ENCODE data around the gene WDR81. TPM values are rescaled to one million over a fixed set of nuclear protein-coding genes. Genes with fewer than 3 reads are reported as not detected.
"Not testable (repeated sequence)": the region's sequence is repeated elsewhere in the genome, so short reads cannot be mapped to it uniquely, and the experiment has no call there.

WDR81 gene
- total RNA-seq, 1 experiment from 2014 or later, result 8.7 TPM

DNA sequence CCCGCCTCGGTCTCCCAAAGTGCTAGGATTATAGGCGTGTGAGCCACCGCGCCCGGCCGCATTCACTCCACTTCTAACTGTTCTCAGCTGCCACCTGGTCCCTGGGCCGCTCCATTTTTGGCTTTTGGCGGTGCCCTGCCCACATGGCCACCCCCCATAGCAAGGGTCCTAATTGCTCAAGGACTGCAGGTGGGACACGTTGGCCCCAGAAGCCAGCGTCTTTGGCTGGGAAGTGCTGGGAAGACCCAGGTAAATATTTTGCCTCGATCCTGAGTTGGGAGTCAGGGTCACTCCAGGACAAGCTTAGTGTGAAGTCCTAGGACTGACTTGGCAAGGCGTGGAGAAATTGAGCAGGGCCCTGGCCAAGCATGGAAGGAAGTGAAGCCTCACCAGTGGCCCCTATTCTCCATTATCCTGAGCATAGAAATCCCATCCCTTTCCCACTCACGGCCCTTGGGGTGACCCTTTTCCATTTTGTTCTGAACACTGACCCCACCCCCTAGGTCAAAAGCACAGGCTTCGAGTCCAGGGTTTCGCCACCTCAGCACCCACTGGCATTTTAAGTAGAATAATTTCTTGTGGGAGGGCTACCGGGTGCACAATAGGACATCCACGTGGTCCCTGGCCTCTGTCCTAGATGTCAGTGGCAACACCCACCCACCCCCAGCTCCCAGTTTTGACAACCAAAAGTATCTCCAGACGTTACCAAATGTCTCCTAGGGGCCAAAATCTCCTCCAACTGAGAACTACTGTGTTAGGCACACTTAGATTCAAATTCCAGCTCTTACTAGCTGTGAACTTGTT lies 5.9 kb upstream of the WDR81 start:
- no peak for DNase-seq
- Histone ChIP-seq H3K36me3 (no peaks in the 10 kb centered on the region), H3K4me3 (no peak overlapping the region), H3K4me1 (peaks cover 13% of the 10 kb centered on the region), H3K27ac (no peak overlapping the region), H3K9me3 (replicated peaks) (no peaks in the 10 kb centered on the region), H3K27me3 (no peaks in the 10 kb centered on the region)

GRCh38 chr17:1720856-1721386 lies 3.6 kb upstream of the WDR81 start:
- peaks cover 14% of the 10 kb centered on the region for H3K4me1 ChIP-seq
- DNase-seq, result peak in 1 of 2 experiments; percentile 69

GRCh38 chr17:1722022-1722421 lies 2.5 kb upstream of the WDR81 start:
- H3K36me3 ChIP-seq; DNase-seq; H3K27me3 ChIP-seq; H3K4me3 ChIP-seq; H3K9me3 ChIP-seq (replicated peaks): not testable (repeated sequence)
- H3K27ac ChIP-seq, result peak overlapping the region; percentile 99
- peaks cover 14% of the 10 kb centered on the region for H3K4me1 ChIP-seq

More at GRCh38 chr17:1720856-1721386, 3.6 kb upstream of the WDR81 start:
- peak overlapping the region; percentile 19 for H3K27ac ChIP-seq
- peak overlapping the region; percentile 34 for H3K4me3 ChIP-seq
- no peaks in the 10 kb centered on the region for H3K36me3 ChIP-seq
- no peaks in the 10 kb centered on the region for H3K27me3 ChIP-seq
- no peaks in the 10 kb centered on the region for H3K9me3 ChIP-seq (replicated peaks)

- H3K27ac ChIP-seq, result peak overlapping the region; percentile 29; the same call in 1 of the 2 replicates
- peak overlapping the region; percentile 63 for H3K4me3 ChIP-seq
- no peaks in the 10 kb centered on the region for H3K27me3 ChIP-seq
- DNase-seq, result peak; percentile 21 to 31
- no peaks in the 10 kb centered on the region for H3K36me3 ChIP-seq
- peaks cover 14% of the 10 kb centered on the region for H3K4me1 ChIP-seq
- H3K9me3 ChIP-seq (replicated peaks), result no peaks in the 10 kb centered on the region
These were observed 551 bp downstream of the WDR81 start for GRCh38 chr17:1724869-1725641.

DNA sequence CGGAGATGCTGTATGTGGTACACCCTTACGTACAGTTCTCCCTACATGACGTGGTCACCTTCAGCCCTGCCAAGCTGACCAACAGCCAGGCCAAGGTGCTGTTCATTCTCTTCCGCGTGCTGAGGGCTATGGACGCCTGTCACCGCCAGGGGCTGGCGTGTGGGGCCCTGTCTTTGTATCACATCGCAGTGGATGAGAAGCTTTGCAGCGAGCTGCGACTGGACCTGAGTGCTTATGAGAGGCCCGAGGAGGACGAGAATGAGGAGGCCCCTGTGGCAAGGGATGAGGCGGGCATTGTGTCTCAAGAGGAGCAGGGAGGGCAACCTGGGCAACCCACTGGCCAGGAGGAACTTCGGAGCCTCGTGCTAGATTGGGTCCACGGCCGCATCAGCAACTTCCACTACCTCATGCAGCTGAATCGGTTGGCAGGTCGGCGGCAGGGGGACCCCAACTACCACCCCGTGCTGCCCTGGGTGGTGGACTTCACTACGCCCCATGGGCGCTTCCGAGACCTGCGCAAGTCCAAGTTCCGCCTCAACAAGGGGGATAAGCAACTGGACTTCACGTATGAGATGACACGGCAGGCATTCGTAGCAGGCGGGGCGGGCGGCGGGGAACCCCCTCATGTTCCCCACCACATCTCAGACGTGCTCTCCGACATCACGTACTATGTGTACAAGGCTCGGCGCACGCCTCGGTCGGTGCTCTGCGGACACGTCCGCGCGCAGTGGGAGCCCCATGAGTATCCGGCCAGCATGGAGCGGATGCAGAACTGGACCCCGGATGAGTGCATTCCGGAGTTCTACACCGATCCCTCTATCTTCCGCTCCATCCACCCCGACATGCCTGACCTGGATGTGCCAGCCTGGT lies 1.4 kb downstream of the WDR81 start:
- Histone ChIP-seq H3K9me3 (replicated peaks) (no peaks in the 10 kb centered on the region), H3K27ac (no peak overlapping the region), H3K4me1 (peaks cover 19% of the 10 kb centered on the region), H3K4me3 (no peak overlapping the region), H3K27me3 (no peaks in the 10 kb centered on the region), H3K36me3 (no peaks in the 10 kb centered on the region)
- no peak for DNase-seq

DNA sequence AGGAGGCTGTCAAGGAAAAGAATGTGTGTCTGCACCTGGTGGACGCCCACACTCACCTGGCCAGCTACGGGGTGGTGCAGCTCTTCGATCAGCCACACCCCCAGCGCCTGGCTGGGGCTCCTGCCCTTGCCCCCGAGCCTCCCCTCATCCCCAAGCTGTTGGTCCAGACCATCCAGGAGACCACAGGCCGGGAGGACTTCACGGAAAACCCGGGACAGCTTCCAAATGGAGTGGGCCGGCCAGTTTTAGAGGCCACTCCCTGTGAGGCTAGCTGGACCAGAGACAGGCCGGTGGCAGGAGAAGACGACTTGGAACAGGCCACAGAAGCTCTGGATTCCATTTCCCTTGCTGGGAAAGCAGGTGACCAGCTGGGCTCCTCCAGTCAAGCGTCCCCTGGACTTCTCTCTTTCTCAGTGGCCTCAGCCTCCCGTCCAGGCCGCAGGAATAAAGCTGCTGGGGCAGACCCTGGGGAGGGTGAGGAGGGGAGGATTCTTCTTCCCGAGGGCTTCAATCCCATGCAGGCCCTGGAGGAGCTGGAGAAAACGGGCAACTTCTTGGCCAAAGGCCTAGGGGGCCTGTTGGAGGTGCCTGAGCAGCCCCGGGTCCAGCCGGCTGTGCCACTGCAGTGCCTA lies 2.2 kb downstream of the WDR81 start:
- H3K9me3 ChIP-seq (replicated peaks), result no peaks in the 10 kb centered on the region
- H3K4me3 ChIP-seq, result no peak overlapping the region
- H3K27ac ChIP-seq, result no peak overlapping the region
- no peaks in the 10 kb centered on the region for H3K36me3 ChIP-seq
- H3K4me1 ChIP-seq, result peaks cover 19% of the 10 kb centered on the region
- no peak for DNase-seq
- H3K27me3 ChIP-seq, result no peaks in the 10 kb centered on the region

DNA sequence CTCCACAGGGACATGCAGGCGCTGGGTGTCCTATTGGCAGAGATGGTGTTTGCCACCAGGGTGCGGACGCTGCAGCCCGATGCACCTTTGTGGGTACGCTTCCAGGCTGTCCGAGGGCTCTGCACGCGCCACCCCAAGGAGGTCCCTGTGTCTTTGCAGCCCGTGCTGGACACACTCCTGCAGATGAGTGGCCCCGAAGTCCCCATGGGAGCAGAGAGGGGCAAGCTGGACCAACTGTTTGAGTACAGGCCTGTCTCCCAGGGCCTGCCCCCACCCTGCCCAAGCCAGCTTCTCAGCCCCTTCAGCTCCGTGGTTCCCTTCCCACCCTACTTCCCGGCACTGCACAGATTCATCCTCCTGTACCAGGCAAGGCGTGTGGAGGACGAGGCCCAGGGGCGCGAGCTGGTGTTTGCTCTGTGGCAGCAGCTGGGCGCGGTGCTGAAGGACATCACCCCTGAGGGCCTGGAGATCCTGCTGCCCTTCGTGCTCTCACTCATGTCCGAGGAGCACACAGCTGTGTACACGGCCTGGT lies 2.8 kb downstream of the WDR81 start:
- no peak overlapping the region for H3K27ac ChIP-seq
- no peaks in the 10 kb centered on the region for H3K9me3 ChIP-seq (replicated peaks)
- no peak overlapping the region for H3K4me3 ChIP-seq
- H3K4me1 ChIP-seq, result peaks cover 16% of the 10 kb centered on the region
- no peaks in the 10 kb centered on the region for H3K27me3 ChIP-seq
- H3K36me3 ChIP-seq, result no peaks in the 10 kb centered on the region
- no peak for DNase-seq

DNA sequence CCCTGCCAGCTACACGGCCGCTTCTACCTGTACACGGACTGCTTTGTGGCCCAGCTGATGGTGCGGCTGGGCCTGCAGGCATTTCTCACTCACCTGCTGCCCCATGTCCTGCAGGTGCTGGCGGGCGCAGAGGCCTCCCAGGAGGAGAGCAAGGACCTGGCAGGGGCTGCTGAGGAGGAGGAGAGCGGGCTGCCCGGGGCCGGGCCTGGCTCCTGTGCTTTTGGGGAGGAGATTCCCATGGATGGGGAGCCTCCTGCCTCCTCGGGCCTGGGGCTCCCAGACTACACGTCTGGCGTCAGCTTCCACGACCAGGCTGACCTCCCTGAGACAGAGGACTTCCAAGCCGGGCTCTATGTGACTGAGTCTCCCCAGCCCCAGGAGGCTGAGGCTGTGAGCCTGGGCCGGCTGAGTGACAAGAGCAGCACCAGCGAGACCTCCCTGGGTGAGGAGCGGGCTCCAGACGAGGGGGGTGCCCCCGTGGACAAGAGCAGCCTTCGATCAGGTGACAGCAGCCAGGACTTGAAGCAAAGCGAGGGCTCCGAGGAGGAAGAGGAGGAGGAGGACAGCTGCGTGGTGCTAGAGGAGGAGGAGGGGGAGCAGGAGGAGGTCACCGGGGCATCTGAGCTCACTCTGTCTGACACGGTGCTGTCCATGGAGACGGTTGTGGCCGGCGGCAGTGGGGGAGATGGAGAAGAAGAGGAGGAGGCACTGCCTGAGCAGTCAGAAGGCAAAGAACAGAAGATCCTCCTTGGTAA lies 3.5 kb downstream of the WDR81 start:
- DNase-seq, result no peak
- H3K4me1 ChIP-seq, result peaks cover 18% of the 10 kb centered on the region

GRCh38 chr17:1729966-1730325 lies 5.4 kb downstream of the WDR81 start:
- Histone ChIP-seq H3K4me1 (peaks cover 16% of the 10 kb centered on the region), H3K9me3 (replicated peaks) (no peaks in the 10 kb centered on the region), H3K27me3 (no peaks in the 10 kb centered on the region), H3K4me3 (no peak overlapping the region), H3K36me3 (no peaks in the 10 kb centered on the region), H3K27ac (no peak overlapping the region)
- no peak for DNase-seq

More for the DNA sequence above, 3.5 kb downstream of the WDR81 start:
- Histone ChIP-seq H3K4me3 (no peak overlapping the region), H3K9me3 (replicated peaks) (no peaks in the 10 kb centered on the region), H3K27me3 (no peaks in the 10 kb centered on the region), H3K36me3 (no peaks in the 10 kb centered on the region), H3K27ac (no peak overlapping the region)

GRCh38 chr17:1730326-1731193 lies 6.1 kb downstream of the WDR81 start:
- peak; percentile 69 to 70 for DNase-seq
- H3K4me1 ChIP-seq, result peaks cover 16% of the 10 kb centered on the region
- no peaks in the 10 kb centered on the region for H3K9me3 ChIP-seq (replicated peaks)
- H3K36me3 ChIP-seq, result no peaks in the 10 kb centered on the region
- no peaks in the 10 kb centered on the region for H3K27me3 ChIP-seq
- H3K27ac ChIP-seq, result peak overlapping the region; percentile 79
- no peak overlapping the region for H3K4me3 ChIP-seq

DNA sequence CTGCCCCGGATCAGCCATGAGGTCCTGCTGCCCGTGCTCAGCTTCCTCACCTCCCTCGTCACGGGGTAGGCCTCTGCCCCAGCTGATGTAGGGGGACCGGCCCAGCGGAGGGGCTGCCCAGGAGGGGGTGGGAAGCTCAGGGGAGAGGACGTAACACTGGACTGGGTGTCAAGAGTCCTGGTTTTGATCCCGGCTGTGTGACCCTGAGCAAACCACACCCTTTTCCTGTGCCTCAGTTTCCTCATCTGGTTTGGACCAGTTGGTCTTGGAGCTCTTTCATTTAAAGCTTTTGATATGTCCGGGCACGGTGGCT lies 6.6 kb downstream of the WDR81 start:
- Histone ChIP-seq H3K36me3 (no peaks in the 10 kb centered on the region), H3K27me3 (no peaks in the 10 kb centered on the region), H3K4me3 (no peak overlapping the region), H3K4me1 (peaks cover 16% of the 10 kb centered on the region), H3K27ac (peak overlapping the region; percentile 79), H3K9me3 (replicated peaks) (no peaks in the 10 kb centered on the region)
- DNase-seq, result no peak

DNA sequence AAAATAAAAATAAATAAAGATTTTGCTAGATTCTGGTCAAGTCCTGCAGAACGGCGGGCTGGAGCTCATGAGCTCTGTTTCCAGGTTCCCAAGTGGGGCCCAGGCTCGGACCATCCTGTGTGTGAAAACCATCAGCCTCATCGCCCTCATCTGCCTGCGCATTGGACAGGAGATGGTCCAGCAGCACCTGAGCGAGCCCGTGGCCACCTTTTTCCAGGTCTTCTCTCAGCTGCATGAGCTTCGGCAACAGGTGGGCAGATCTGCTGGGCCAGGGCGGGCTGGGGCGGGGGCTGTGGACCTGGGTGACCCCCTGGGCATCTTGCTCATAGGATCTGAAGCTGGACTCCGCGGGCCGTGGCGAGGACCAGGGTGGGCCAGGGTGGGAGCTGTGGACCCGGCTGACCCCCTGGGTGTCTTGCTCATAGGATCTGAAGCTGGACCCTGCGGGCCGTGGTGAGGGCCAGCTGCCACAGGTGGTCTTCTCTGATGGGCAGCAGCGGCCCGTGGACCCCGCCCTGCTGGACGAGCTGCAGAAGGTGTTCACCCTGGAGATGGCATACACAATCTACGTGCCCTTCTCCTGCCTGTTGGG lies 7.8 kb downstream of the WDR81 start:
- Histone ChIP-seq H3K4me3 (no peak overlapping the region), H3K9me3 (replicated peaks) (no peaks in the 10 kb centered on the region), H3K4me1 (peaks cover 16% of the 10 kb centered on the region), H3K36me3 (no peaks in the 10 kb centered on the region), H3K27me3 (no peaks in the 10 kb centered on the region), H3K27ac (peak overlapping the region; percentile 64)
- no peak for DNase-seq

Data from SJCRH30 (cell line).